ENCODE data around the gene MTUS2.

The MTUS2 gene

DNA sequence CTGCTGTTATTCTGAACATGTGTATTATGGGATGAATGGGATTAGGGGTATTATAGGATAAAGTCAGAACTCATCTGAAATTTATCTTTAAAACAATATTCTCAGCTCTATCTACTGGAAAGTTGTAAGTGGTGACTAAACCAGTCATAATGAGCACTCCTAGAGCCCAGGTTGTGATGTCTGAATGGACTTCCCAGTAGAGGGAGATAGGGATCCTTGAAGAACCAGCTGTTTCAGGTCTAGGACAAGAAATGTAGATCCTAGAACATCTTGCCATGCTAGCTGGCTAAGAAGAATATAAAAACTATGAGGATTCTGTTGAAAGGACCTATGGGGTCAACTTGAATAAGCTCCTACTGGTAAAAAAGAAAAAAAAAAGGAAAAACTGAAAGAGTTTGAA lies 464.6 kb downstream of the MTUS2 start:
- ChIA-PET POLR2A (no interaction called here), CTCF (no interaction called here)
- TF ChIP-seq, protein P1, sequence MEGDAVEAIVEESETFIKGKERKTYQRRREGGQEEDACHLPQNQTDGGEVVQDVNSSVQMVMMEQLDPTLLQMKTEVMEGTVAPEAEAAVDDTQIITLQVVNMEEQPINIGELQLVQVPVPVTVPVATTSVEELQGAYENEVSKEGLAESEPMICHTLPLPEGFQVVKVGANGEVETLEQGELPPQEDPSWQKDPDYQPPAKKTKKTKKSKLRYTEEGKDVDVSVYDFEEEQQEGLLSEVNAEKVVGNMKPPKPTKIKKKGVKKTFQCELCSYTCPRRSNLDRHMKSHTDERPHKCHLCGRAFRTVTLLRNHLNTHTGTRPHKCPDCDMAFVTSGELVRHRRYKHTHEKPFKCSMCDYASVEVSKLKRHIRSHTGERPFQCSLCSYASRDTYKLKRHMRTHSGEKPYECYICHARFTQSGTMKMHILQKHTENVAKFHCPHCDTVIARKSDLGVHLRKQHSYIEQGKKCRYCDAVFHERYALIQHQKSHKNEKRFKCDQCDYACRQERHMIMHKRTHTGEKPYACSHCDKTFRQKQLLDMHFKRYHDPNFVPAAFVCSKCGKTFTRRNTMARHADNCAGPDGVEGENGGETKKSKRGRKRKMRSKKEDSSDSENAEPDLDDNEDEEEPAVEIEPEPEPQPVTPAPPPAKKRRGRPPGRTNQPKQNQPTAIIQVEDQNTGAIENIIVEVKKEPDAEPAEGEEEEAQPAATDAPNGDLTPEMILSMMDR (IDR thresholded peaks at IDR 0.05; ENCODE audit: control extremely low read depth, extremely low read depth, low read depth, missing control alignments) = no peak
- no peak for DNase-seq (ENCODE audit: extremely low spot score)

DNA sequence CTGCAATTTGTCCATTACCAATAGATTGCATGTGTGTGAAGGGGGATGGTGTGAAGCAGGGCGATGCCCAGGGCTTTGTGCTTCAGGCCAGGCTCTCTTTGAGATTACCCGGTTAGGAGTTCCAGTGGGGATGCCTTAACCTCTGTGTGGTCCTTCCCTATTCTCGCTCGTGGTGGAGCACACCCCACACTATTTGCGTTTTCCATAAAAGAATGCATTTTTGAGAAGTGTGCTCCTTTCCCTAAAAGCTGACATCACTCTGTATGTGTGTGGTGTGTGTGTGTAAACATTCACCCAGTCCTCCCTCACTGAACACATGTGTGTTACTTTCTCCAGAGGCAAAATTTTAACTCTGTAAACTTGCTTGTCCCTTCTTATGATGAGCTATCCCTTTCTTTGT lies 467.1 kb downstream of the MTUS2 start:
- TF ChIP-seq, protein P1 (IDR thresholded peaks at IDR 0.05; ENCODE audit: control extremely low read depth, extremely low read depth, low read depth, missing control alignments) = no peak
- ChIA-PET POLR2A (no interaction called here), CTCF (interaction anchor here (1.4 to 1.6 kb wide), 2 partner anchors 12 to 85 kb away, joined by 3 to 4 read pairs; no protein-coding TSS in a partner anchor)
- DNase-seq (ENCODE audit: extremely low spot score) = no peak

DNA sequence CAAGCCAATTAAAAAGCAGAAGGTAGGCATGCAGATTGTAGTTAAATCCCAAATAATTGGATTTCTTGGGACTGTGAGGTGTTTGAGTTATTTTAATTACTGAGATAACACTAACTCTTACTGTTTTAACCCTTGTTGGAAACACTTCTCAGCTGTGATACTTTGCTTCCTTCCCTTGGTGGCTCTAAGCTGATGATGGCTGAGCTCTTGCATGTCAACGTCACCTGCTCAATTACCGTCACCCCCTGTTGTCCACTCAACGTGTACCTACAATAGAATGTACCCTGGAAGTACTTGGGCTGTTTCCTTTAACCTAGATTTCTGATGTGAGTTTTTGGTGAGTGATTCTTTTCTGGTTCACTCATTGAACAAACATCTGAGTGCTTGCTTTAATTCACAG lies 471.9 kb downstream of the MTUS2 start:
- ChIA-PET POLR2A (no interaction called here), CTCF (interaction anchor here (1.0 kb wide), 1 partner anchor 66 kb away, joined by 3 read pairs; no protein-coding TSS in a partner anchor)
- no peak for DNase-seq (ENCODE audit: extremely low spot score)
- TF ChIP-seq, protein P1 (IDR thresholded peaks at IDR 0.05; ENCODE audit: control extremely low read depth, extremely low read depth, low read depth, missing control alignments) = no peak

DNA sequence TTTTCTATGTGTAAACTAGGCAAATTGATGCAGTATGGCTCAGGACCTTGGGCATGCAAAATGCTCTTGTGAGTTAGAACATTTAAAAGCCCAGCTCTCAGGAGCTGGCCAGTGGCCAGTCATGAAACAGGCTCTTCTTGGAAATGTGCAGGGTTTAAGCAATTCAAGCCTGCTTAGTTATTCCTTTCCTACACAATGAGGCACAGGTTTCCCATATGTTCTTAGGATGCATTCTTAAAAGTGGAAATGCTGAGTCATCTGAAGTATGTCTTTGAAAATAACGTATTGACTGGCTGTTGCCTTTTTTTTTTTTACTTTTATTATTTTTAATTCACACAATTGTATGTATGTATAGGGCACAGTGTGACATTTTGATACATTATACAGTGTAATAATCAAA lies 474.7 kb downstream of the MTUS2 start:
- TF ChIP-seq, protein P1 (IDR thresholded peaks at IDR 0.05; ENCODE audit: control extremely low read depth, extremely low read depth, low read depth, missing control alignments) = no peak
- CTCF ChIA-PET = no interaction called here
- POLR2A ChIA-PET = no interaction called here
- no peak for DNase-seq (ENCODE audit: extremely low spot score)

DNA sequence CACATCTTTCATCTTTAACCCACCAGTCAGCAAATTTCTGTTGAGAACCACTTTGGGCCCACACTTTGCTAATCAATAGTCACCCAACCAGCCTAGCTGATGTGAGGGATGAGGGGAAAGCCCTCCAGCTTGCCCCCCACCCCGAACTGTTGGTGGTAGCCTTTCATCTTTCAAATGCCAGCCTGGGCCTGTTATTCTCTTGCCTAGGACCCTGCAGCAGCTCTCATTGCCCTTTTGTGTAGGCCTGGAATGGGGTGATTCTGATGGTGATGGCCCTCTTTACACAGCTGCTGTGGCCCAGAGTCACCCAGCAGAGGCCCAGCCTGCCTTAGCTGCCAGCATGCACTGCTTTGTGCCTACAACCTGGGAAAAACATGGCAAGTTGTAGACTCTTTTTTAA lies 480.9 kb downstream of the MTUS2 start:
- ChIA-PET CTCF (interaction anchor here (1.0 to 1.9 kb wide), 3 partner anchors 15 to 41 kb away, joined by 3 to 4 read pairs (median 3); no protein-coding TSS in a partner anchor), POLR2A (no interaction called here)
- TF ChIP-seq, protein P1 (IDR thresholded peaks at IDR 0.05; ENCODE audit: control extremely low read depth, extremely low read depth, low read depth, missing control alignments) = no peak
- no peak for DNase-seq (ENCODE audit: extremely low spot score)

DNA sequence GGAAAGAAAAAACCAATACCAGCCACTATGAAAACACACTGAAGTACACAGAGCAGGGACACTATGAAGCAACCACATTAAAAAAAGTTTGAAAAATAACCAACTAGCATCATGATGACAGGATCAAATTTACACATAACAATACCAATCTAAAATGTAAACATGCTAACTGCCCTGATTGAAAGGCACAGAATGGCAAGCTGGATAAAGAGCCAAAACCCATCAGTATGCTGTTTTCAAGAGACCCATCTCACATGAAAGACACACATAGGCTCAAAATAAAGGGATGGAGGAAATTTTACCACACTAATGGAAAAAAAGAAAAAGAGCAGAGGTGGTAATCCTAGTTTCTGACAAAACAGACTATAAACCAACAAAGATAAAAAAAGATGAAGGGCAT lies 484.0 kb downstream of the MTUS2 start:
- ChIA-PET POLR2A (no interaction called here), CTCF (no interaction called here)
- no peak for DNase-seq (ENCODE audit: extremely low spot score)
- TF ChIP-seq, protein P1 (IDR thresholded peaks at IDR 0.05; ENCODE audit: control extremely low read depth, extremely low read depth, low read depth, missing control alignments) = no peak

DNA sequence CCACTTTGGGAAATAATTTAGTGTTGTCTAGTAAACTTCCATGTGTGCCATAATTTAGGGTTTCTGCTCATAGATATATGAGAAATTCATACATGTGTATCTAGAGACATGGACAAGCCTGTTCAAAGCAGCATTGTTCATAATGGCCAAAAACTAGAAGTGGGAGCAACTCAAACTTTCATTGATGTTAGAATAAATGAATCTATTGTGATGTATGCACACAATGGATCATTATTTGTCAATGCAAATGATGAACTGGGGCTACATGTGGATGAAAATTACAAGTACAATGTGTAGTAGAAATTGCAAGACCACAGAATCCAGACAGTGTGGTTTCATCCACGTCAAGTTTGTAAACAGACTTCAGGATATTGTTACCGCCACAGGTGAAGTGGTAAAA lies 490.7 kb downstream of the MTUS2 start:
- DNase-seq (ENCODE audit: extremely low spot score) = no peak
- ChIA-PET POLR2A (no interaction called here), CTCF (no interaction called here)
- TF ChIP-seq, protein P1 (IDR thresholded peaks at IDR 0.05; ENCODE audit: control extremely low read depth, extremely low read depth, low read depth, missing control alignments) = no peak

All from GM10248 (cell line).